Upper lobe of left lung (tissue), 6 donors: ENCODE data around the gene SPAG16. TPM values are rescaled to one million over a fixed set of nuclear protein-coding genes. Genes with fewer than 3 reads are reported as not detected.

Experiments
- ATAC-seq, 2 donors: fragments of 200-7000 bp; cut with Tn5 transposase; one replicate each; pipeline ENCODE4 v1.9.1; 2022; ENCODE audit warnings: mild to moderate bottlenecking in 2 of 2, moderate library complexity in 2 of 2; ENCODE audit not compliant: low FRiP score in 2 of 2
- DNase-seq, 2 donors: peaks; one replicate each; pipeline ENCODE4 v3.0.0-alpha.2; 2019 to 2020
- H3K27ac ChIP-seq, 4 donors: fragments of 200-600 bp; sonication (generic); one replicate each; pipeline ENCODE4 v1.5.1; 2016 to 2019
- H3K27me3 ChIP-seq, 4 donors: fragments of 200-600 bp; sonication (generic); one replicate each; pipeline ENCODE4 v1.5.1; 2017 to 2019
- H3K36me3 ChIP-seq, 4 donors: fragments of 200-600 bp; sonication (generic); one replicate each; pipeline ENCODE4 v1.5.1; 2016 to 2019
- H3K4me1 ChIP-seq, 4 donors: fragments of 200-600 bp; sonication (generic); one replicate each; pipeline ENCODE4 v1.5.1; 2018 to 2019
- H3K4me3 ChIP-seq, 4 donors: fragments of 200-600 bp; sonication (generic); one replicate each; pipeline ENCODE4 v1.5.1; 2017 to 2019; ENCODE audit warnings: mild to moderate bottlenecking in 2 of 4, moderate library complexity in 1 of 4
- H3K9me3 ChIP-seq, 4 donors: fragments of 200-600 bp; sonication (generic); one replicate each; pipeline ENCODE4 v1.5.1; 2018 to 2019
- CTCF ChIP-seq, 6 experiments: fragments of 450-650 bp in 4 of 6; fragments of 200-600 bp in 2 of 6; sonication (generic) in 2 of 6; IDR thresholded peaks; one replicate each; pipeline ENCODE4 v1.5.1; 2016 to 2019; ENCODE audit warnings: antibody characterized with exemption in 6 of 6
- EP300 ChIP-seq, 4 donors: sonication (generic); formaldehyde crosslinking; IDR thresholded peaks; one replicate each; pipeline ENCODE4 v1.5.1; 2017; ENCODE audit warnings: antibody characterized with exemption in 4 of 4, control low read depth in 2 of 4
- POLR2A ChIP-seq, 4 donors: fragments of 450-650 bp; IDR thresholded peaks; one replicate each; pipeline ENCODE4 v1.5.1; 2016 to 2017; ENCODE audit warnings: antibody characterized with exemption in 4 of 4, mild to moderate bottlenecking in 2 of 4
- POLR2AphosphoS5 ChIP-seq, 2 donors: sonication (generic); formaldehyde crosslinking; IDR thresholded peaks; one replicate each; pipeline ENCODE4 v1.5.1; 2017; ENCODE audit warnings: antibody characterized with exemption in 2 of 2
- WGBS, 2 donors: methylation state at CpG; one replicate each; pipeline ENCODE4 v1.1.5; 2017 to 2018; 5-methylcytosine and 5-hydroxymethylcytosine counted together
- total RNA-seq, 6 donors: library from RNA; depleted of rRNA in 4 of 6; stranded (reverse); fragments of >200 nt in 4 of 6; gene quantifications; one replicate each; pipeline versions ENCODE4 v1.1.0 to v1.2.1, GENCODE V29; 2016 to 2021
- donor health status: DM: no; HTN: no; CAD: no; lungs with moderate emphysema.
- donor health status: DM: no; HTN: yes; CAD: no; lungs with severe emphysema.

SPAG16 gene
- total RNA-seq, 6 donors from 2014 or later = 9.7 to 65.0 (median 12.9) TPM

GRCh38 chr2:214180686-214181085 lies 896.4 kb downstream of the SPAG16 start:
- H3K4me3 ChIP-seq = no peak overlapping the region
- no peak overlapping the region for H3K27ac ChIP-seq
- WGBS, 2 donors = 70 to 75% methylated on average over 3 of the region's 3 CpGs
- H3K36me3 ChIP-seq = no peaks in the 10 kb centered on the region
- no peaks in the 10 kb centered on the region for H3K4me1 ChIP-seq
- no peak for TF ChIP-seq EP300 (IDR thresholded peaks at IDR 0.05)
- no peak for TF ChIP-seq CTCF (IDR thresholded peaks at IDR 0.05)
- TF ChIP-seq POLR2AphosphoS5 (IDR thresholded peaks at IDR 0.05) = no peak
- no peak for TF ChIP-seq POLR2A (IDR thresholded peaks at IDR 0.05)
- H3K27me3 ChIP-seq = no peaks in the 10 kb centered on the region
- no peak for DNase-seq
- no peaks in the 10 kb centered on the region for H3K9me3 ChIP-seq
- no peak for ATAC-seq

DNA sequence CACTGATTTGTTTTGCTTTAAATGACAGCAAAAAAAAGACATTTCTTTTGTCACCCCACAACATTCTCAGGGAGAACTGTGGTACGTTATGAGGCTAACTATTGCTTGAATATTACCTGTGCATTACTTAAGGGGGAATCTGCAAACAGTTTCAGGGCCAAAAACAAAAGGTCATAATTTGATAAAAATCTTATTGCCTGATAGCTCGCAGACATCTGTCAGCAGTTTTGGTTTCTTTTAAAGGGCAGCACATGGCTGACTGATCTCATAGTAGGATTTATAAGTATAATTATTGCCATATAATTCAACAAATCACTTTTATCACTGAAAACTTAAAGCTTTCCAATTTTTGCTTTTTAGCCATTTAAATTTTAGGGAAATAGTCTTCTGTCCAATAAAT lies 900.2 kb downstream of the SPAG16 start:
- no peak for TF ChIP-seq POLR2A (IDR thresholded peaks at IDR 0.05)
- no peak for TF ChIP-seq EP300 (IDR thresholded peaks at IDR 0.05)
- no peak for TF ChIP-seq CTCF (IDR thresholded peaks at IDR 0.05)
- no peak for TF ChIP-seq POLR2AphosphoS5 (IDR thresholded peaks at IDR 0.05)
- Histone ChIP-seq H3K36me3 (no peaks in the 10 kb centered on the region), H3K27ac (no peak overlapping the region), H3K27me3 (no peaks in the 10 kb centered on the region), H3K4me1 (no peaks in the 10 kb centered on the region), H3K9me3 (no peaks in the 10 kb centered on the region), H3K4me3 (no peak overlapping the region)
- WGBS, 2 donors = 83 to 84% methylated on average over 2 of the region's 2 CpGs
- ATAC-seq = no peak
- no peak for DNase-seq

- H3K9me3 ChIP-seq = no peaks in the 10 kb centered on the region
- H3K4me3 ChIP-seq = no peak overlapping the region
- H3K27me3 ChIP-seq = no peaks in the 10 kb centered on the region
- ATAC-seq (no peak), DNase-seq (no peak)
- no peaks in the 10 kb centered on the region for H3K4me1 ChIP-seq
- H3K36me3 ChIP-seq = no peaks in the 10 kb centered on the region
- H3K27ac ChIP-seq = no peak overlapping the region
- TF ChIP-seq EP300 (IDR thresholded peaks at IDR 0.05) (no peak), CTCF (IDR thresholded peaks at IDR 0.05) (no peak), POLR2A (IDR thresholded peaks at IDR 0.05) (no peak), POLR2AphosphoS5 (IDR thresholded peaks at IDR 0.05) (no peak)
- WGBS, 2 donors = 67 to 76% methylated on average over 2 of the region's 2 CpGs
Observed at GRCh38 chr2:214185546-214185945, 901.3 kb downstream of the SPAG16 start.

DNA sequence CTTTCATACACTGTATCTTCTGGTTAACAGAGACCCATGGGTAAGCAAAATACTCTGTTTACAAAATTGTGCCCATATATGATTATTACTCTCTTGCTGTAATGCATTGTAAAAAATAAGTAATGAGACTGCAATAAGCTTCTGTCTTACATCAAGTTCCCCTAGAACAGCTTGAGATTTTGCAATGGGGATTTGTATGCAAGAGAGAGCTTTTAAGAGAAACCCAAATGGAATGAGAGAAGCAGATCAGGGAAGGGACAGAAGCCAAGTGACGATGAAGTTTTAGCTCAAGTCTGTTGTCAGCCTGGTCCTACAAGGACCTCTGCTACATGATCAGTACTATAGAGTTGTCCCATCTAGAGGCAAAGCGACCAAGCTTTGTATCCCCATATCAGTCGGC lies 908.4 kb downstream of the SPAG16 start:
- Histone ChIP-seq H3K9me3 (no peaks in the 10 kb centered on the region), H3K36me3 (no peaks in the 10 kb centered on the region), H3K4me1 (no peaks in the 10 kb centered on the region), H3K4me3 (no peak overlapping the region), H3K27me3 (no peaks in the 10 kb centered on the region), H3K27ac (no peak overlapping the region)
- 91 to 97% methylated on average over 3 of the region's 3 CpGs for WGBS, 2 donors
- ATAC-seq (no peak), DNase-seq (no peak)
- TF ChIP-seq POLR2A (IDR thresholded peaks at IDR 0.05) (no peak), EP300 (IDR thresholded peaks at IDR 0.05) (no peak), POLR2AphosphoS5 (IDR thresholded peaks at IDR 0.05) (no peak), CTCF (IDR thresholded peaks at IDR 0.05) (no peak)

DNA sequence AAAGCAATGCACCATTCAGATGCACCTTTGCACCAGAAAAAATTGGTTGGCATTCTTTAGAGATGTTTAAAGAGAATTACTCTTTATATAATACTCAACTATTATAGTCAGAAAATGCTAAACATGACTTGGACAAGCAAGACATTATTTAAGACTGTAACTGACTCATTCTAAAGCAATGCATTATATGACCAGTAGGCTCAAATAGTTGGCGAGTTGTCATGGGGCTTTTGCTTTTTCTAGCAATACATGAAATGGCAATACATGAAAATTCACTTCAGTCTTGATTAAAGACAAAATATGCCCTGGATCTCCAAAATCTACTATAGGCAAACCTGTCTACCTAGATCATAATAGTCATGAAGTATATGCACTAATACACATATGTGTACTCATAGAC lies 909.7 kb downstream of the SPAG16 start:
- Histone ChIP-seq H3K9me3 (no peaks in the 10 kb centered on the region), H3K36me3 (no peaks in the 10 kb centered on the region), H3K4me3 (no peak overlapping the region), H3K4me1 (no peaks in the 10 kb centered on the region), H3K27me3 (no peaks in the 10 kb centered on the region), H3K27ac (no peak overlapping the region)
- DNase-seq = no peak
- no peak for ATAC-seq
- WGBS, 2 donors = 80 to 100% methylated on average over 1 of the region's 1 CpG
- TF ChIP-seq CTCF (IDR thresholded peaks at IDR 0.05) = no peak
- TF ChIP-seq EP300 (IDR thresholded peaks at IDR 0.05) = no peak
- TF ChIP-seq POLR2A (IDR thresholded peaks at IDR 0.05) = no peak
- no peak for TF ChIP-seq POLR2AphosphoS5 (IDR thresholded peaks at IDR 0.05)
